ENCODE data around the gene MECR. TPM values are rescaled to one million over a fixed set of nuclear protein-coding genes. Genes with fewer than 3 reads are reported as not detected.
A peak's percentile ranks its signal among the peaks of the same experiment; 100 is the strongest.
"Not testable (repeated sequence)": the region's sequence is repeated elsewhere in the genome, so short reads cannot be mapped to it uniquely, and the experiment has no call there.

MECR gene
- total RNA-seq, 1 experiment from 2014 or later: 32.4 TPM

- DNase-seq (ENCODE audit: low read depth): no peak
Observed at GRCh38 chr1:29171521-29171920, 59.2 kb downstream of the MECR start.

- peak; percentile 66 for DNase-seq (ENCODE audit: low read depth)
Observed at GRCh38 chr1:29171089-29171488, 59.6 kb downstream of the MECR start.

- DNase-seq (ENCODE audit: low read depth): no peak
Observed at GRCh38 chr1:29169976-29170375, 60.8 kb downstream of the MECR start.

- DNase-seq (ENCODE audit: low read depth): no peak
Observed at GRCh38 chr1:29167904-29168303, 62.8 kb downstream of the MECR start.

- no peak for DNase-seq (ENCODE audit: low read depth)
Observed at GRCh38 chr1:29166291-29166878, 64.3 kb downstream of the MECR start.

- DNase-seq (ENCODE audit: low read depth): no peak
Observed at GRCh38 chr1:29164588-29164987, 66.1 kb downstream of the MECR start.

- DNase-seq (ENCODE audit: low read depth): peak; percentile 57
Observed at GRCh38 chr1:29162476-29163138, 68.1 kb downstream of the MECR start.

GRCh38 chr1:29162025-29162424, 68.7 kb downstream of the MECR start:
- DNase-seq (ENCODE audit: low read depth): no peak

GRCh38 chr1:29159773-29160172, 71.0 kb downstream of the MECR start:
- no peak for DNase-seq (ENCODE audit: low read depth)

- DNase-seq (ENCODE audit: low read depth): no peak
Observed at GRCh38 chr1:29157269-29157601, 73.5 kb downstream of the MECR start.

- no peak for DNase-seq (ENCODE audit: low read depth)
Observed at GRCh38 chr1:29156543-29157268, 74.0 kb downstream of the MECR start.

- no peak for DNase-seq (ENCODE audit: low read depth)
Observed at GRCh38 chr1:29152046-29152805, 78.5 kb downstream of the MECR start.

GRCh38 chr1:29150346-29150745, 80.4 kb downstream of the MECR start:
- not testable (repeated sequence) for DNase-seq (ENCODE audit: low read depth)

- no peak for DNase-seq (ENCODE audit: low read depth)
Observed at GRCh38 chr1:29148656-29149491, 81.9 kb downstream of the MECR start.

- DNase-seq (ENCODE audit: low read depth): no peak
Observed at GRCh38 chr1:29145739-29146437, 84.8 kb downstream of the MECR start.

- DNase-seq (ENCODE audit: low read depth): no peak
Observed at GRCh38 chr1:29144178-29144577, 86.6 kb downstream of the MECR start.

- DNase-seq (ENCODE audit: low read depth): no peak
Observed at GRCh38 chr1:29142714-29143113, 88.0 kb downstream of the MECR start.

All from LHCN-M2 (cell line).